Activated CD8-positive, alpha-beta memory T cell treated with anti-CD3 and anti-CD28 coated beads for 36 hours (primary cell): ENCODE results near the gene EIF4EBP2. TPM values are rescaled to one million over a fixed set of nuclear protein-coding genes. Genes with fewer than 3 reads are reported as not detected.

Experiments
- CTCF ChIA-PET: fragments of 350-600 bp; sonication (Branson Sonifier 250); formaldehyde crosslinking; loops from one replicate; lab custom pipeline; 2021; ENCODE audit warnings: antibody characterized with exemption; lab: Charles Lee
- POLR2A ChIA-PET: fragments of 350-600 bp; sonication (Branson Sonifier 250); formaldehyde crosslinking; loops from one replicate; lab custom pipeline; 2021; ENCODE audit warnings: antibody characterized with exemption; lab: Charles Lee
- total RNA-seq, 2 experiments: library from RNA; stranded (reverse); gene quantifications; one replicate each; pipeline ENCODE4 v1.2.3, GENCODE V29; 2021

Gene EIF4EBP2
- total RNA-seq, result 10 to 100 TPM; 39.1 to 40.3 TPM

- CTCF ChIA-PET, result interaction anchor here (0.8 to 2.0 kb wide), 5 partner anchors 13 to 106 kb away, joined by 3 to 7 read pairs (median 5); no protein-coding TSS in a partner anchor
Measured at GRCh38 chr10:70404036-70404786, at the start of gene EIF4EBP2. TSS of gene EIF4EBP2 (plus strand) at chr10:70404145. CDS start at chr10:70404402, 257 bp downstream.

GRCh38 chr10:70354556-70354955, 49.4 kb upstream of the EIF4EBP2 start:
- POLR2A ChIA-PET, result interaction anchor here (0.6 to 2.4 kb wide), 4 partner anchors 31 to 128 kb away, joined by 3 to 13 read pairs (median 3); no protein-coding TSS in a partner anchor

More at GRCh38 chr10:70404036-70404786, at the start of gene EIF4EBP2:
- POLR2A ChIA-PET, result interaction anchor here (0.7 to 2.2 kb wide), 9 partner anchors 13 to 260 kb away, joined by 3 to 15 read pairs (median 4); partner anchors contain the start of genes LRRC20, SAR1A and TYSND1

GRCh38 chr10:70355051-70356021, 48.6 kb upstream of the EIF4EBP2 start:
- ChIA-PET CTCF (interaction anchor here (0.9 to 2.8 kb wide), 8 partner anchors 10 to 188 kb away, joined by 3 to 13 read pairs (median 3); no protein-coding TSS in a partner anchor), POLR2A (interaction anchor here (0.6 to 2.4 kb wide), 5 partner anchors 32 to 129 kb away, joined by 3 to 13 read pairs (median 3); no protein-coding TSS in a partner anchor)

More at GRCh38 chr10:70354556-70354955, 49.4 kb upstream of the EIF4EBP2 start:
- CTCF ChIA-PET, result interaction anchor here (1.1 to 3.4 kb wide), 6 partner anchors 10 to 132 kb away, joined by 3 to 13 read pairs (median 7); no protein-coding TSS in a partner anchor

GRCh38 chr10:70357565-70357964, 46.4 kb upstream of the EIF4EBP2 start:
- ChIA-PET POLR2A (no interaction called here), CTCF (interaction anchor here (1.3 kb wide), 1 partner anchor 35 kb away, joined by 3 read pairs; no protein-coding TSS in a partner anchor)

GRCh38 chr10:70358446-70358845, 45.5 kb upstream of the EIF4EBP2 start:
- POLR2A ChIA-PET, result no interaction called here
- CTCF ChIA-PET, result interaction anchor here (1.2 kb wide), 1 partner anchor 136 kb away, joined by 6 read pairs; no protein-coding TSS in a partner anchor

- ChIA-PET CTCF (interaction anchor here (1.0 to 1.3 kb wide), 3 partner anchors 86 to 139 kb away, joined by 4 to 6 read pairs (median 5); no protein-coding TSS in a partner anchor), POLR2A (no interaction called here)
Measured at GRCh38 chr10:70359017-70359550, 44.9 kb upstream of the EIF4EBP2 start.

- ChIA-PET CTCF (interaction anchor here (1.3 kb wide), 1 partner anchor 87 kb away, joined by 4 read pairs; no protein-coding TSS in a partner anchor), POLR2A (interaction anchor here (1.7 kb wide), 1 partner anchor 128 kb away, joined by 5 read pairs; no protein-coding TSS in a partner anchor)
Measured at GRCh38 chr10:70360215-70360614, 43.7 kb upstream of the EIF4EBP2 start.

- ChIA-PET POLR2A (no interaction called here), CTCF (interaction anchor here (0.9 to 6.0 kb wide), 4 partner anchors 17 to 140 kb away, joined by 3 to 48 read pairs (median 6); no protein-coding TSS in a partner anchor)
Measured at GRCh38 chr10:70362328-70362727, 41.6 kb upstream of the EIF4EBP2 start.

GRCh38 chr10:70363292-70363691, 40.7 kb upstream of the EIF4EBP2 start:
- ChIA-PET POLR2A (no interaction called here), CTCF (interaction anchor here (0.5 to 6.0 kb wide), 12 partner anchors 10 to 246 kb away, joined by 3 to 48 read pairs (median 5); partner anchors contain the start of gene TYSND1)

GRCh38 chr10:70363971-70364771, 39.8 kb upstream of the EIF4EBP2 start:
- POLR2A ChIA-PET, result interaction anchor here (0.6 to 0.9 kb wide), 4 partner anchors 13 to 143 kb away, joined by 3 to 7 read pairs (median 4); no protein-coding TSS in a partner anchor
- CTCF ChIA-PET, result interaction anchor here (0.6 to 6.0 kb wide), 40 partner anchors 8 to 1621 kb away, joined by 3 to 48 read pairs (median 4); partner anchors contain the start of genes PPA1 and TYSND1

- POLR2A ChIA-PET, result interaction anchor here (0.6 to 0.7 kb wide), 3 partner anchors 13 to 128 kb away, joined by 3 to 7 read pairs (median 5); no protein-coding TSS in a partner anchor
- CTCF ChIA-PET, result interaction anchor here (0.6 to 6.0 kb wide), 38 partner anchors 8 to 1622 kb away, joined by 3 to 48 read pairs (median 4); partner anchors contain the start of genes PPA1 and TYSND1
Measured at GRCh38 chr10:70364772-70365091, 39.2 kb upstream of the EIF4EBP2 start.

- ChIA-PET CTCF (interaction anchor here (6.0 kb wide), 1 partner anchor 94 kb away, joined by 48 read pairs; no protein-coding TSS in a partner anchor), POLR2A (no interaction called here)
Measured at GRCh38 chr10:70367195-70367796, 36.6 kb upstream of the EIF4EBP2 start.

- ChIA-PET CTCF (interaction anchor here (0.7 to 1.4 kb wide), 2 partner anchors 69 to 104 kb away, joined by 3 read pairs; no protein-coding TSS in a partner anchor), POLR2A (no interaction called here)
Measured at GRCh38 chr10:70368774-70369482, 35.0 kb upstream of the EIF4EBP2 start.

GRCh38 chr10:70369498-70370018, 34.4 kb upstream of the EIF4EBP2 start:
- POLR2A ChIA-PET, result interaction anchor here (0.7 kb wide), 1 partner anchor 257 kb away, joined by 6 read pairs; no protein-coding TSS in a partner anchor
- CTCF ChIA-PET, result interaction anchor here (0.7 to 1.4 kb wide), 2 partner anchors 69 to 105 kb away, joined by 3 read pairs; no protein-coding TSS in a partner anchor

GRCh38 chr10:70370766-70371165, 33.2 kb upstream of the EIF4EBP2 start:
- CTCF ChIA-PET, result no interaction called here
- POLR2A ChIA-PET, result no interaction called here
